Measurements from ENCODE around the gene NKX2-4. TPM values are rescaled to one million over a fixed set of nuclear protein-coding genes. Genes with fewer than 3 reads are reported as not detected.

NKX2-4 gene
- total RNA-seq, 2 experiments from 2014 or later = not detected

DNA sequence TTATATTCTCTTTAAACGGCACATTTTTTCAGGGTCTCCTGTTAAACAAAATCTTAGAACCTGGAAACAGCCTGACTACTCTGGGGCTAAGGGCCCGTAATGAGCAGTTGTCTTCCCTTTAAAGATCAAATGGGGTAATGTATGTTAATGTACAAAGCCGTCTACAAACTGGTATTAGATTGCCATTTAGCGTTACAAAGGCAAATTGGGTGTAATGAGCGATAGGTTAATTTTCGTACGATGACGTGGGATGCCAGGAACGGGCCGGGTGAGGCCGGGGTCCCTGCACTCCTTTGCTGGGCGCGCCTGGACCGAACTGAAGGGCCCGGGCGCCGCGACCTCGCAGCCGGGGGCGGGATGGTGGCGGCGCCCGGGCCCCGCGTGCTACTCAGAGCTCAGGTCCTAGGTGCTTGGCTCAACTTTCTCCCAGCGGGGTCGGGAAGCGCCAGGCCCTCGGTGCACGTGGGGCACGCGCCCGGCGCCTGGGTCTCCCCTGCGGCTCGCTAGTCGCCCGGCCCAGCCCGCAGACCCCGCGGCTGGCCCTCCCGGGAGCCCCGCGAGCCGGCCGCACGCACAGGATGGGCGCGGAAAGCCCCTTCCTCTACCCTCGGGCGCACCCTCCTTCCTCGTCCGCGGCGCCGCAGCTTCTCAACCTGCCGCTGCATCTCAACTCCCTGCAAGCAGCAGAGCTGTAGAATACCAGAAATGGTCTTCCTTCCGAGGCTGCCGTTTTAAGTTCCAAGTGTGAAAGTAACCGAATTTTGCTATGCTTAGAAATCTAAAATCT is 5.9 kb downstream of the NKX2-4 start:
- TF ChIP-seq, protein P1, sequence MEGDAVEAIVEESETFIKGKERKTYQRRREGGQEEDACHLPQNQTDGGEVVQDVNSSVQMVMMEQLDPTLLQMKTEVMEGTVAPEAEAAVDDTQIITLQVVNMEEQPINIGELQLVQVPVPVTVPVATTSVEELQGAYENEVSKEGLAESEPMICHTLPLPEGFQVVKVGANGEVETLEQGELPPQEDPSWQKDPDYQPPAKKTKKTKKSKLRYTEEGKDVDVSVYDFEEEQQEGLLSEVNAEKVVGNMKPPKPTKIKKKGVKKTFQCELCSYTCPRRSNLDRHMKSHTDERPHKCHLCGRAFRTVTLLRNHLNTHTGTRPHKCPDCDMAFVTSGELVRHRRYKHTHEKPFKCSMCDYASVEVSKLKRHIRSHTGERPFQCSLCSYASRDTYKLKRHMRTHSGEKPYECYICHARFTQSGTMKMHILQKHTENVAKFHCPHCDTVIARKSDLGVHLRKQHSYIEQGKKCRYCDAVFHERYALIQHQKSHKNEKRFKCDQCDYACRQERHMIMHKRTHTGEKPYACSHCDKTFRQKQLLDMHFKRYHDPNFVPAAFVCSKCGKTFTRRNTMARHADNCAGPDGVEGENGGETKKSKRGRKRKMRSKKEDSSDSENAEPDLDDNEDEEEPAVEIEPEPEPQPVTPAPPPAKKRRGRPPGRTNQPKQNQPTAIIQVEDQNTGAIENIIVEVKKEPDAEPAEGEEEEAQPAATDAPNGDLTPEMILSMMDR (IDR thresholded peaks at IDR 0.05) = no peak
- Mint-ChIP-seq H3K9me3 (peaks cover 2% of the 10 kb centered on the region), H3K27ac (no peak overlapping the region), H3K36me3 (ENCODE audit: low read depth) (peaks cover 54% of the 10 kb centered on the region), H3K27me3 (peaks cover 54% of the 10 kb centered on the region), H3K4me3 (no peak overlapping the region), H3K4me1 (ENCODE audit: low read depth) (peaks cover 27% of the 10 kb centered on the region)
- Histone ChIP-seq H3K9me3 (ENCODE audit: control insufficient read depth in 1 of 2, insufficient read depth in 1 of 2, low read length in 2 of 2) (peaks cover 3 to 6% of the 10 kb centered on the region in 2 experiments), H3K36me3 (ENCODE audit: insufficient read depth, low read length) (peaks cover 13% of the 10 kb centered on the region), H3K27me3 (ENCODE audit: control insufficient read depth in 1 of 2, insufficient read depth in 2 of 2, low read length in 2 of 2) (peaks cover 17 to 47% of the 10 kb centered on the region in 2 experiments), H3K4me1 (ENCODE audit: insufficient read depth, low read length) (peaks cover 14% of the 10 kb centered on the region), H3K4me3 (ENCODE audit: low read length) (no peak overlapping the region), H3K27ac (ENCODE audit: low read depth in 1 of 2, low read length in 2 of 2) (no peak overlapping the region)
- ChIA-PET POLR2A (no interaction called here), CTCF (interaction anchor here (1.7 kb wide), 1 partner anchor 11 kb away, joined by 5 read pairs; no protein-coding TSS in a partner anchor)
- ATAC-seq (ENCODE audit: poor library complexity) (no peak), DNase-seq (peak in 3 of 14 experiments; percentile 7 to 43 (median 42))
- intact Hi-C loops (cut with DNase I, micrococcal nuclease) = loop anchor here (5.0 to 10.0 kb wide), 3 partner anchors 84 to 287 kb away; partner anchors contain the start of genes LINC00237 (in 1 of the 2) and XRN2 (in 1 of the 2)

DNA sequence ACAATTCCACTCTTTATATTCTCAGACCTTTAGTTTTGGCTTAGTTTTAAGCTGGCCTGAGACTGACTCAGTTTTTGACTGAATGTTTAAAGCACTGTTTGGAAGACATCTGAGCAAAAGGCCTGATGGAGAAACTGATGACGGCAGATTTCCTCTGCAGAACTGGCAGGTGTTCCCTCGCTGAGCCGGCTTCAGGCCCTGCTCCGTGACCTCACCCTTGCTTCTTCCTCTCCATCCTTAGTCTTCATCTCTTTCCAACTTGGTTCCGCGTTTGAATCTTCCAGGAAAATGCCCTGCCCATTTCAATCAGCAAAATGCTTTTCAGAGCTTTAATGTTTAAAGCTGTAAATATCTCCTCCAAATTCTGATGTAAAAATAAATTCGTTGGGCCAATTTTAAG is 6.6 kb downstream of the NKX2-4 start:
- Histone ChIP-seq H3K27me3 (ENCODE audit: control insufficient read depth in 1 of 2, insufficient read depth in 2 of 2, low read length in 2 of 2) (peaks cover 17 to 42% of the 10 kb centered on the region in 2 experiments), H3K36me3 (ENCODE audit: insufficient read depth, low read length) (peaks cover 19% of the 10 kb centered on the region), H3K4me3 (ENCODE audit: low read length) (no peak overlapping the region), H3K4me1 (ENCODE audit: insufficient read depth, low read length) (peaks cover 9% of the 10 kb centered on the region), H3K9me3 (ENCODE audit: control insufficient read depth in 1 of 2, insufficient read depth in 1 of 2, low read length in 2 of 2) (peaks cover 3 to 6% of the 10 kb centered on the region in 2 experiments), H3K27ac (ENCODE audit: low read depth in 1 of 2, low read length in 2 of 2) (no peak overlapping the region)
- DNase-seq = no peak
- ChIA-PET CTCF (interaction anchor here (1.7 kb wide), 1 partner anchor 11 kb away, joined by 5 read pairs; no protein-coding TSS in a partner anchor), POLR2A (interaction anchor here (0.8 kb wide), 1 partner anchor 9 kb away, joined by 3 read pairs; no protein-coding TSS in a partner anchor)
- intact Hi-C loops (cut with DNase I, micrococcal nuclease) = loop anchor here (5.0 to 10.0 kb wide), 3 partner anchors 83 to 286 kb away; partner anchors contain the start of genes LINC00237 (in 1 of the 2) and XRN2 (in 1 of the 2)
- ATAC-seq (ENCODE audit: poor library complexity) = no peak
- Mint-ChIP-seq H3K4me1 (ENCODE audit: low read depth) (peaks cover 27% of the 10 kb centered on the region), H3K27ac (no peak overlapping the region), H3K4me3 (no peak overlapping the region), H3K36me3 (ENCODE audit: low read depth) (peaks cover 60% of the 10 kb centered on the region), H3K27me3 (peaks cover 53% of the 10 kb centered on the region), H3K9me3 (peaks cover 2% of the 10 kb centered on the region)
- TF ChIP-seq, protein P1 (IDR thresholded peaks at IDR 0.05) = no peak

DNA sequence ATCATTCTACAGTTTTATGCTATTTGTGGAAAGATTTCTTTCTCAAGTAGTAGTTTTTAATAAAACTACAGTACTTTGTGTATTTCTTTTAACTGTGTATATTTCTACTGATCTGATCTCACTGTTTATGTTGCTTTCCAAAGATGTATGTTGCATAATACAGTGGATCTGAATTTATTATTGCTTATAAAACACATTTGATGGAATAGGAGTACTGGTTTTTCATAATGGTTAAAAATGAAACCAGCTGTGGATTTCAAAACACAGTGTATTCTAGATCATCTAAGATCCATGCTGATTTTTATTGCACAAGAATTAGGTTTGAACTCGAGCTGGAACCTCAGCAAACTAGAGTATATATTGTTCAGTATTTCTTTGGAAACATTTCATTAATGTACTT is 8.0 kb downstream of the NKX2-4 start:
- Histone ChIP-seq H3K27me3 (ENCODE audit: control insufficient read depth in 1 of 2, insufficient read depth in 2 of 2, low read length in 2 of 2) (peaks cover 17 to 28% of the 10 kb centered on the region in 2 experiments), H3K9me3 (ENCODE audit: control insufficient read depth in 1 of 2, insufficient read depth in 1 of 2, low read length in 2 of 2) (peaks cover 0 to 6% of the 10 kb centered on the region in 2 experiments), H3K4me3 (ENCODE audit: low read length) (no peak overlapping the region), H3K27ac (ENCODE audit: low read depth in 1 of 2, low read length in 2 of 2) (no peak overlapping the region), H3K36me3 (ENCODE audit: insufficient read depth, low read length) (peaks cover 25% of the 10 kb centered on the region), H3K4me1 (ENCODE audit: insufficient read depth, low read length) (peaks cover 5% of the 10 kb centered on the region)
- Mint-ChIP-seq H3K4me3 (no peak overlapping the region), H3K9me3 (peaks cover 2% of the 10 kb centered on the region), H3K27me3 (peaks cover 42% of the 10 kb centered on the region), H3K27ac (no peak overlapping the region), H3K4me1 (ENCODE audit: low read depth) (peaks cover 17% of the 10 kb centered on the region), H3K36me3 (ENCODE audit: low read depth) (peaks cover 64% of the 10 kb centered on the region)
- DNase-seq (no peak), ATAC-seq (ENCODE audit: poor library complexity) (no peak)
- CTCF ChIA-PET = no interaction called here
- POLR2A ChIA-PET = no interaction called here
- TF ChIP-seq, protein P1 (IDR thresholded peaks at IDR 0.05) = no peak
- intact Hi-C loops (cut with DNase I, micrococcal nuclease) = no loop called here

Measured in CD4-positive, alpha-beta T cell (primary cell).